Stimulated activated naive CD8-positive, alpha-beta T cell treated with anti-CD3 and anti-CD28 coated beads, Interleukin-15, Interleukin-2, amounts not matched to agents 100 ng/mL and 50 ng/mL, for 24 hours (primary cell): ENCODE results near the gene ZNF474.

Source experiments
- H3K27ac Mint-ChIP-seq: one replicate; pipeline ENCODE4 v1.8.0; 2021; ENCODE audit warnings: mild to moderate bottlenecking, mixed read lengths
- H3K27me3 Mint-ChIP-seq: one replicate; pipeline ENCODE4 v1.8.0; 2021; ENCODE audit warnings: mixed read lengths
- H3K36me3 Mint-ChIP-seq: one replicate; pipeline ENCODE4 v1.8.0; 2021; ENCODE audit warnings: low read depth, mixed read lengths
- H3K4me1 Mint-ChIP-seq: one replicate; pipeline ENCODE4 v1.8.0; 2021; ENCODE audit warnings: low read depth, mixed read lengths
- H3K4me3 Mint-ChIP-seq: one replicate; pipeline ENCODE4 v1.8.0; 2021; ENCODE audit warnings: mild to moderate bottlenecking, mixed read lengths
- H3K9me3 Mint-ChIP-seq: one replicate; pipeline ENCODE4 v1.8.0; 2021; ENCODE audit warnings: mixed read lengths

ZNF474 gene

DNA sequence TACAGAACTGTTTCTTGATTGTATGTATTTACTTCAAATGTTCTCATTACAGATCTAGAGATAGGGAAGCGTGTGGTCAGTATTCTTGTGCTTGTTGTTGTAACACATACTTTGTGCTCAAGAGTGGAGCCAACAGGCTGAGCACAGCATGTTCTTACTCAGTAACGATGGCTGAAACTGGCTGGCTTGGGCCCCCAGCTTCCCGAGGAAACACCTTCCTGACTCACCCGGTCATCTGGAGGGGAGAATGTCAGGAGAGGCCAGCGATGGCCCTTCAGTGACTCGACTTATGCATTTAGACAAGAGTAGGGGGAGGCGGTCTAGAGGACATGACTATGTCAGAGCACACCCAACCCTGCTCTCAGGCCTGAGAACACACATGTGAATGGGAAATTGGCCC is 25.6 kb downstream of the ZNF474 start:
- H3K27me3 Mint-ChIP-seq: no peaks in the 10 kb centered on the region
- H3K4me3 Mint-ChIP-seq: no peak overlapping the region
- peaks cover 18% of the 10 kb centered on the region for H3K4me1 Mint-ChIP-seq
- H3K36me3 Mint-ChIP-seq: no peaks in the 10 kb centered on the region
- no peak overlapping the region for H3K27ac Mint-ChIP-seq
- no peaks in the 10 kb centered on the region for H3K9me3 Mint-ChIP-seq

DNA sequence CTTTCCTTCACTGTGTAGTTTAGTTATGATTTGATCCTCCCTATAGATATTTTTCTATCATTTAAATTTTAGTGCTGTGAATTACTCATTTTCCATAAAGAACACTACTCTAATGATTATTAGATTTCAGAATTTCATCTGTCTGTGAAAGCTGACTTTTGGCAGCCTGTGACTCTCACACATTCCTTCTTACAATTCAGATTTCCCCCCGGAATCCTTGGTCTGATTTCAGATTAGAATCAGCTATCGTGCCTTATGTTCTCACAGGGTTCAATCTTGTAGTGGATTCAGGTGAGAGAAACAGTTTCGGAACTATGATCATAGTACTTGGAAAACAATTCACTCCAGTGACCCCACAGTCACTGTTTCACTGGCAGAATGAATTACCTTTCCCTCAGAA is 26.2 kb downstream of the ZNF474 start:
- Mint-ChIP-seq H3K36me3 (no peaks in the 10 kb centered on the region), H3K4me1 (peaks cover 15% of the 10 kb centered on the region), H3K27ac (no peak overlapping the region)

DNA sequence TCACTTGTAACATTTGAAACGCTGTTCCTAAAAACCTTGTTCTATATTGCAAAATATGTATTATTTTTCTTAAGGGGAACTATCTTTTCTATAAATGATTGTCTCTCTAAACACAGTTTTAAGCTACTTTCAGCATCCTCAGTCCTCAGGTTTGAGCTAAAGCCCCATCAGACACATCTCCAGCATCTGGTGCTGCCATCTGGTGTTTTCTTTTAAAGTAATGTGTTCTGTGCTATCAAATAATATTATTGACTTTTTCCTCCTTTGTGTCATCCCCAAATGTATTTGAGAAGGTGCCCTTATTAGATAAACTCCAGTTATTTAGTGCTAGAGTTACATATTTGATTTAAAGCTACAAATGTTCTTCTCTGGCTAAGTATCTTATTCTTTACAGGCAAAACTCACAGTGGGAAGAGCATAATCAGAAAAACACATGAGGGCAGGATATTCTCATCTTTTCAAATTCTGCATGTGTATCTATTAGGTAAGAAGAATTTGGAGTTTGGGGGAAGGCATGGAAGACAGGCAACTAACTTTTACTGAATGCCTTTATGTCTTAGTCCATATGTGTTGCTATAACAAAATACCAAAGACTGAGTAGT is 27.5 kb downstream of the ZNF474 start:
- no peaks in the 10 kb centered on the region for H3K9me3 Mint-ChIP-seq
- H3K36me3 Mint-ChIP-seq: no peaks in the 10 kb centered on the region
- peaks cover 15% of the 10 kb centered on the region for H3K4me1 Mint-ChIP-seq
- H3K27ac Mint-ChIP-seq: no peak overlapping the region
- H3K27me3 Mint-ChIP-seq: no peaks in the 10 kb centered on the region
- H3K4me3 Mint-ChIP-seq: no peak overlapping the region

More for the DNA sequence above, 26.2 kb downstream of the ZNF474 start:
- H3K9me3 Mint-ChIP-seq: no peaks in the 10 kb centered on the region
- H3K4me3 Mint-ChIP-seq: no peak overlapping the region
- no peaks in the 10 kb centered on the region for H3K27me3 Mint-ChIP-seq

DNA sequence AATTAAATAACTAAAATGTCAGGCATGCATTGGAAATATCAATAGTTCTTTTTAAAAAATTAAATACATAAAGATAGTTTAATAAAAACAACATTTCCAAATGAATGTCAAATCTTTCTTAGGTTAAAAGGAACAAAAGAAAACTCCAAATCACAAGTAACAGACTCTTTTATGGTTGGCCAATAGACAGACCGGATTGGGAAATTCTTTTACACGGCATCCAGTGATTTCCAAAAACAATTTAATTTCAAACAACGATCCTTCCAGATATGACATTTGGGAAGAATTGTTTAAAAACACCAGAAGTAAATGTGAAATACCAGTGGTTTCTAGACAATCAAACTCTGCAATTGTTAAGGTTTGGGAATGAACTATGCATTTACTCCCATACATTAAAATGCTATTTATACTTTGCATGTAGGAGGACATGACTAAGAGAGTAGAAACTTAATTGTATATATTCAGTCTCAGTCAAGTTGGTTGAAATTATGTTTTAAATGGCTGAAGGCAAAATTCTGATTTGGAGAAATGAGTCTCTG is 32.8 kb downstream of the ZNF474 start:
- no peaks in the 10 kb centered on the region for H3K36me3 Mint-ChIP-seq
- H3K27me3 Mint-ChIP-seq: peaks cover 5% of the 10 kb centered on the region
- no peaks in the 10 kb centered on the region for H3K4me1 Mint-ChIP-seq
- no peak overlapping the region for H3K27ac Mint-ChIP-seq
- H3K9me3 Mint-ChIP-seq: no peaks in the 10 kb centered on the region
- H3K4me3 Mint-ChIP-seq: no peak overlapping the region

DNA sequence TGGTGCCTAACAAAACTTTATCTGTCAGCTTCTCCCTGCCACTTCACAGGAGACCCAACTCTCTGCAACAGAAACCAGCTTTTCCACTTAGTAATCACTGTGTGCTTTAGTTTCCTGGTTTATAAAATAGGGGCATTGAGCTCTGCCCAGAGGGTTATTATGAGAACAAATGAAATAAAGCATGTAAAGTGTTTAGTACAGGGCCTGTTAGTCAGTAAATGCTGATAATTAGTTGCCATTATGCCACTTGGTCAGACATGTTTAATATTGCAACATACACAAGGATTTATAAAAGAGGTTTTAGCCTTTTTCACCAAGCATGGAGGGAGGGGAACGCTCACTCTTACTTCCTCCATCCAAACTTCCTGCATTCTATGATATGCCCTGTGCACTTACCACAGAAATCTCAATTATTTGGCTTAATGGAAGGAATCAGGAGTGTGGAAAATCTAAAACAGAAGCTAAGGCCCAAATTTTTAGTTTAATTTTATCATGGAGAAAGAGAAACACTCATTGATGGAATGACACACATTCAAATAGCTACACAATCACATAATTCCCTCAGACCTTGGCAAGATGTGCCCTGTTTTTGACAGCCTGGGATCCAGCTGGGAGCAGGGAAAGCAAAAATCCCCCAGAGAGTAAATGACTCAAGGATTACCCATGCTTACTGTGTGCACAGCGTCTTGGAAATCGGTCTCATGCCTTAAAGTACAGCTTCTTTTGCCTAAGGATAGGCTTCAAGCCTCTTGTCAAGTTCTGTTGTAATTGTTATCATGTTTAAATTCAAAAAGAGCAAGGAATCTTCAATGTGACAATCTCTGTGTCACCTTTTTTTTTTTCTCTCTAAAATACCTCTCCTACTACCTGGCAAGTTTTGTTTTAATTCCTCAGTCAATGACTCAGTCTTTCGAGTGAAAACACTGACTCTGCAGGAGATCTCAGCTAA is 34.0 kb downstream of the ZNF474 start:
- H3K27ac Mint-ChIP-seq: no peak overlapping the region
- no peaks in the 10 kb centered on the region for H3K9me3 Mint-ChIP-seq
- H3K36me3 Mint-ChIP-seq: no peaks in the 10 kb centered on the region
- H3K4me3 Mint-ChIP-seq: no peak overlapping the region
- peaks cover 5% of the 10 kb centered on the region for H3K27me3 Mint-ChIP-seq
- H3K4me1 Mint-ChIP-seq: no peaks in the 10 kb centered on the region

DNA sequence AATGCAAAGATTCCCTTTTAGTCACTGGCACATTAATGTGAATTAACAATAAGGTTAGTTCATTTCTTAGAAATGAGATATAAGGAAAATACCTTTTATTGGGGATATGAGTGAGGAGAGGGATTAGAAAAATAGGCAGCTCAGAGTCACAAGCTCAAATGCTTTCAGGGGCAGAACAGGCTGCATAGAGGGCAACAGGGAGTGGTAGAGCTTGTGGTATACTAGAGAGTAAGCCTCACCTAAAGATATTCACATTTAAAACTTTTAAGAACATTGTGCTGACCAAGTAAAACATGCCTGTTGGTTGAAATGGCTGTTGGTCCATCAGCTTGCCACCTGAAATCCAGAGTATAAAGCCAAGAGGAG is 34.7 kb downstream of the ZNF474 start:
- Mint-ChIP-seq H3K4me1 (no peaks in the 10 kb centered on the region), H3K36me3 (no peaks in the 10 kb centered on the region), H3K4me3 (no peak overlapping the region), H3K27me3 (peaks cover 5% of the 10 kb centered on the region), H3K27ac (no peak overlapping the region), H3K9me3 (no peaks in the 10 kb centered on the region)

DNA sequence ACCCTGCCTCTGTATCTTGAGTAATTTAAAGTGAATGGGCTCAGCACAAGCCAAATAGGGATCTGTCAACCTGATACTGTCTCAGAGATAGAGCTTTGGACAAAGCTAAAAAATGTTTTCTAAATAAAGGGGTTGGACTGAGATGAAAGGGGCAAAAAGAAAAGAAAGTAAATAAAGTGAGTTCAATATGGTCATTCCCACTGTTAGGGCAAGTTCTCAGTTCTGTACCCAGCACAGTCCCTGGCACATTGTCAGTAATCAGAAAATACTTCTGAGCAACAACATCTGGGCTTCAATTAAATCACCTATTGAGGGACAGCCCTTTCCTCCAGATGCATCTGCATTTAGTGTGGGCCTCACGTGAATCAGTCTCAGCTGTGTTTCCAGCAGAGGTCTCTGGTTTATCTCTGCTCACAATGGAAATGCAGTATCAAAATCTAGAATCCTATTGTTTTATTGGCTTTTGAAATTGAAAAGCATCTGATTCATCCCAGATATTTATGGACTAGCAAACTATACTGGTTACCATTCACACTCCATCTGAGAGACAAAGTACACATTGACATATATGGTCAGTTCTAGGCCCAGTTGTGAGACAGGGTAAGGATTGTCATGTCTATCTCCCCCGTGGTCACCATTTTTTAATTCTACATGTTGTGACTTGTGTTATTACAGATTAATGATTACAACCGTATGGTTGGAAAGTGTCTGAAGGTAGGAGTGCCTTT is 35.6 kb downstream of the ZNF474 start:
- Mint-ChIP-seq H3K27ac (no peak overlapping the region), H3K27me3 (peaks cover 5% of the 10 kb centered on the region)

DNA sequence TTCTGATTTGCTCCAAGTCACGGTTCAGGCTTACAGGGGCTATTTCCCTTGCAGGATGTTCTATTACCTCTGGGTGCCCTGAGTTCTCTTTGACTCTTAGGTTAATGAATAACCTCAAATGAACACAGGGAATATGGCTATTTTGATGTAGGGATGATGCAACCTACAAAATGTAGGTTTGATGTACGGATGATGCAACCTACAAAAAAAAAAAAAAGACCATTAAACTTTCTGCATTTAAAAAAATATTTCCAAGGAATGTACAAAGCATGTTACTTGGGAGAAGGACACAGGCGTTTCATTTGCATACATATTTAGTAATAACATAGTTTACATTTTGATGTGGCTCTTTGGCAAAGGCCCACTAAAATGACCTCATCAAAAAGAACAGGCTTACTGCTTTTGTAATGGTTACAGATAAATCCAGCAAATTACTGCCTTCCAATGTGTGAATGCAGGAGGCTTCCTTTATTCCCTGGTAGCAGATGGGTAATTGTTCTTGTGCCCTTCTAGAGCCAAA is 36.3 kb downstream of the ZNF474 start:
- Mint-ChIP-seq H3K4me3 (no peak overlapping the region), H3K4me1 (no peaks in the 10 kb centered on the region), H3K36me3 (no peaks in the 10 kb centered on the region), H3K27ac (no peak overlapping the region), H3K27me3 (peaks cover 5% of the 10 kb centered on the region), H3K9me3 (no peaks in the 10 kb centered on the region)

More for the DNA sequence above, 35.6 kb downstream of the ZNF474 start:
- Mint-ChIP-seq H3K4me3 (no peak overlapping the region), H3K4me1 (no peaks in the 10 kb centered on the region), H3K36me3 (no peaks in the 10 kb centered on the region), H3K9me3 (no peaks in the 10 kb centered on the region)

DNA sequence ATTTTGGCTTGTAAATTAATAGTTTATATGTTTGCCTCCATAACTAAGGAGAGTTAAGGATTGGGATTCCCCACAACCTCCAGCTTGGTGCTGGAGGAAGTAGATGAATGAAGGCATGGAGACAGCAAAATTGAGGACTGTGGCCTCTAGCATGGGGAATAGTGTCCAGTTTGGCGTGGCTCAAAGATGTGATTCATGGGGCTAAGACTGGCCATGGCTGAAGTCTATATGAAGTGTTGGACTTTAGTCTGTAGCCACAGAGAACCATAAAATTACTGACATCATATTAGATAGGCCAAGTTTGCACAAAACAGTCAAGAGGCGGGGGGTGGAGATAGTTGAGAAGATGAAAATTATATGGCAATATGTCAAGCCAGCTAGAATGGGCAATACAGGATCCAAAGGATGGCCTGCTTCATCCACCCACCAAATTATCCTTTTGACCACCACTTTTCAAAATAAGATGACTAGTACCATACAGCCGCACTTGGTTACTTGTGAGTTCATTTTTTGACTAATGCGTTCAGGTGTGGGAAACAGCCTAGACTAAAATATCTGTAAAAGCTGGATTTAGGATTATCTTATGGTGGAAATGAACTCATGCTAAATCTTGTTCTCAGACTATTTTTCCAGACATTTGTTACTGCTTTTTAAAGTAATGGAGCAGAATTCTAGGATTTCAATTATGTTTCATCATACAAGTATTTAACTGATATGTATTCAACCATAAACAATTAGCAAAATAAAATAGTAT is 40.2 kb downstream of the ZNF474 start:
- Mint-ChIP-seq H3K36me3 (no peaks in the 10 kb centered on the region), H3K4me3 (no peak overlapping the region), H3K4me1 (no peaks in the 10 kb centered on the region), H3K27ac (no peak overlapping the region), H3K27me3 (no peaks in the 10 kb centered on the region), H3K9me3 (no peaks in the 10 kb centered on the region)

DNA sequence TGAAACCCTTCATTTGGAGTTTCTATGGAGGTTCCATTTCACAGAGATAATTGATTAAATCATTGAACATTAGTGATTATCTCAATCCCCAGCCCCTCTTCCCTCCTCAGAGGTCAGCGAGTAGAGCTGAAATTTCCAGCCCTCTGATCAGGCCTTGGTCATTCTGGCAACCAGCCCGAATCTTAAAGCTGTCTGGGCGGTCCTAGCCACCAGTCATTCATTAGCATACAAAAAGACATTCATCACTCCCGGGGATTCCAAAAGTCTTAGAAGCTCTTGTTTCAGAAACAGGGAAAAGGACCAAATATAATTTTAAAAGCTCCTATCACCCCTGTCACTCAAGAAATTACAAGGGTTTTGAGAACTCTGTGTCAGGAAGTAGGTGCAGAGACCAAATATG is 41.3 kb downstream of the ZNF474 start:
- Mint-ChIP-seq H3K4me1 (no peaks in the 10 kb centered on the region), H3K36me3 (no peaks in the 10 kb centered on the region)

DNA sequence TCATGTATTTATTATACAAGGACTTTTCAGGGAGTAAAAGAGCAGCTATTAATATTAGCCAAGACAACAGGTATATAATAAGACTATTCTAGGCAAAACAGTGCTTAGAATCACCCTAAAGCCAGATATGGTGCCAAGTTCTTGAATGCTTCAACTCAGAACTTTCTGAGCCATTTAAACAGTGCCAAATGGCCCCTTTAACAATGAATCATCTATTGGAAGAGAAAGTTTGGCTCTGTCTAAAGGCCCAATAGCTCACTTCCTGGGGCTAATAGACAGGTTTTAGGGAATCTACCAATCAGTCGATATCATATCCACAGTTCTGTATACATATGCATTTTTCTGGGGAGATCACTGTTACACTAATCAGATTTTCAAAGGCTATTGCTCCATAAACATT is 42.9 kb downstream of the ZNF474 start:
- Mint-ChIP-seq H3K27ac (no peak overlapping the region), H3K4me1 (no peaks in the 10 kb centered on the region), H3K27me3 (no peaks in the 10 kb centered on the region), H3K9me3 (no peaks in the 10 kb centered on the region), H3K36me3 (no peaks in the 10 kb centered on the region), H3K4me3 (no peak overlapping the region)

More for the DNA sequence above, 41.3 kb downstream of the ZNF474 start:
- Mint-ChIP-seq H3K9me3 (no peaks in the 10 kb centered on the region), H3K27ac (no peak overlapping the region), H3K27me3 (no peaks in the 10 kb centered on the region), H3K4me3 (no peak overlapping the region)

DNA sequence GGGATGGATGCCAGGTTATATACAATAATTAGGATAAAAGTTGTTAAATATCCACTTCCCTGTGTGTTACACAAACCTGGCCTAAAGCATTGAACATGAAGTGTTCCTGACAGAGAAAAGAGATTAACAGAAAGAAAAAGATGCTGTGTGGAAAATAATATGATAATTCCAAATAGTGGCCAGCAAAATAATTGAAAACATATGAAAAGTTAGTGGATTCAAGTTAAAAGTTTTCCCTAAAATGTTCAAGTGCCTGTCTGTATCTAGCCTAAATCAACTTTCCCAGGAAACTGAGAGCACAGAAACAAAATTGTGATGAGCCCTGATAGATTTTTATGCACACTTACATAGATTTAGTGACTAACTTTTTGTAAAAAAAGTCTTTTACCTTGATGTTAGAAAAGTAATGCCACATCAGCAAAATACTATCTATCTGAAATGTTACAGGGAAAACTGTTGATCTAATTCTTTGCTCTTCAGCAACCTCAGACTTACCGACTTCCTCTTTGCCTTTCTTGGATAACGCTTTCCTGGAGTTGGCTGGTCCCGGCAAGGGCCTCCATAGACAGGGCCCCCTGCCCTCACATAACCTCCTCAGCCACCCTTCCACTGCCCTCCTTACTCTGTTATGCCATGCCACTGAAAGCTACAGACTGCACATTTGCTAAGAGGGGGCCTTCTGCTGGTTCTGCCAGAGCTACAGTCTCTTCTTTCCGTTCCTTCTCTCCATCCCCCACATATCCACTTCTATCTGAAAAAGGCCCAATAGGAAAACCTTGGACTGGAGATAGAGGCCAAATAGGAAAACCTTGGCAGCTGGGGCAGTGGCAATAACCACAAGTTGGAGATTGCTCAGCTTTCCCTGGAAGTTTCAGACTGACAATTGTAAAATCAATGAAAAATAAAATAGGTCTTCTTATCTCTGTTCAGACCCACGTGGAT is 44.4 kb downstream of the ZNF474 start:
- Mint-ChIP-seq H3K4me1 (no peaks in the 10 kb centered on the region), H3K36me3 (no peaks in the 10 kb centered on the region), H3K27me3 (no peaks in the 10 kb centered on the region), H3K4me3 (no peak overlapping the region), H3K9me3 (no peaks in the 10 kb centered on the region), H3K27ac (no peak overlapping the region)

DNA sequence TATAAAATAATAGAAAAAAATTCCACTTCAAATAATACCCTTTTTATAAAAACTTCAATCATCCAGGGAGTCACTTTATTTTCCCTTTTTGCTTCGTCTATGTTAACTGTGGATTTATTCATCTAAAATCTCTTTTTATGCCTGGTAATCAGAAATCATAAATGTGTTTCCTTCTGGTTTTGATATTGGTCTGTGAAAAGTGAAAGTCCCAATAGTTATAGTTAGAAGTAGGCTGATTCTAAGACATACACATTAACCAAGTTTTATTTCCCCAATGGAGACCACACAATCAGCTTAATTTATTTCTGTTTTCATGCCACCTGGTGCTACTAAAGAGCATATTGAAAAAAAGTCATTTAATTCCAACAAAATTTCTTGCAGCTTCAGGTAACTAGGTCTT is 45.7 kb downstream of the ZNF474 start:
- Mint-ChIP-seq H3K27ac (no peak overlapping the region), H3K9me3 (no peaks in the 10 kb centered on the region), H3K4me1 (no peaks in the 10 kb centered on the region), H3K4me3 (no peak overlapping the region), H3K36me3 (no peaks in the 10 kb centered on the region), H3K27me3 (no peaks in the 10 kb centered on the region)
